GM10266 (cell line): ENCODE results near the gene HSPB9.

Source experiments
- DNase-seq: peaks from one replicate; pipeline ENCODE4 v3.0.0; 2012; ENCODE audit errors: extremely low spot score
- TF ChIP-seq, protein P1 (sequence below): IDR thresholded peaks from 2 replicates; pipeline ENCODE4 v1.5.1; 2012; ENCODE audit warnings: mild to moderate bottlenecking, low read depth; ENCODE audit not compliant: control insufficient read depth, insufficient read depth; ENCODE audit errors: missing control alignments

Gene HSPB9

DNA sequence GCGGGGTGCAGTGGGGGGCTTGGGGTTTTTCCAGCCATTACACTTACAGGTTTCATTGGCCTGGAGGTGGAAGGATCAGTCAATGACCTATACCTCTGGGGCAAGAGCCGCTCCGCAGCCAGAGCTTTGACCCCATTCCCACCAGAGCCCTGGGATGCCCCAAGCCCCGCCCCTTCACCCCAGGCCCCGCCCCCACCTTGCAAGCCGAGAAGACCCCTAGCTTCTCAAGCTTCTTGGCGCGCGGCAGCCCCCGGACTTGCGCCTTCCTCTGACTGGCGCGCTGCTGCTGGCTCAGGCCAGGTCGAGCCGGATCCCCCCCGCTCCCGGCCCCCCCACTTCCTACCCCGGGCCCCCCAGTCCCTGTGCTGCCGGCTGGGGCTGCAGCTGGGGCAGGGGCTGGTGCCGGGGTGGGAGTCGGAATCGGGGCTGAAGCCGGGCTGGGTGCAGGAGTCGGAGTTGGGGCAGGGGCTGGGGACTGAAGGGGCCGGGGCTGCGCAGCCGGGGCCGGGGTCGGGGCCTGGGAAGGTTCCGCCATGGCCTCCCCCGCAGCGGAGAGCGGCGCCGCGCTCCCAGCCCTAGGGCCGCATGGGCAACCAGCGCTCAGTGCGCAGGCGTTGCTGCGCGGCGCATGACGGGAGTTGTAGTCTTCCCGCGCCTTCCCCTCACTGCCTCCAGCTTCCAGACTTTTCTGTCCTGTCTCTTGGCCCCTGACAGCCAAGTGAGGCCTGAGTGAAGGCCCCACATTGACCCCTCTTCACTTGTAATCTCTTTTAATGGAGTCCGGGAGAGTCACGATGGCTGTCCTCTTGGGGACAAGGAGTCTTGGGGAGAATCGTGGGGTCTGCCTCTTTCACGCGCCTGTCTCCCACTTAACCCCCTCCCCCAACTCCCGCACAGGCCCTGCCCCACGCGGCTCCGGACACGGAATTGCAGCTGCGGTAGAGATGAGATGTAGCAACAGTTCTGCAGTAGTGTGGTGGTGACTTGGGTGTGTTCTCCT lies 1.5 kb upstream of the HSPB9 start, which contains the start of gene KAT2A:
TSS of gene KAT2A (minus strand) at position 598 of the 1,000 bp plus-strand sequence. CDS start at position 535, 63 bp downstream.
- TF ChIP-seq, protein P1, sequence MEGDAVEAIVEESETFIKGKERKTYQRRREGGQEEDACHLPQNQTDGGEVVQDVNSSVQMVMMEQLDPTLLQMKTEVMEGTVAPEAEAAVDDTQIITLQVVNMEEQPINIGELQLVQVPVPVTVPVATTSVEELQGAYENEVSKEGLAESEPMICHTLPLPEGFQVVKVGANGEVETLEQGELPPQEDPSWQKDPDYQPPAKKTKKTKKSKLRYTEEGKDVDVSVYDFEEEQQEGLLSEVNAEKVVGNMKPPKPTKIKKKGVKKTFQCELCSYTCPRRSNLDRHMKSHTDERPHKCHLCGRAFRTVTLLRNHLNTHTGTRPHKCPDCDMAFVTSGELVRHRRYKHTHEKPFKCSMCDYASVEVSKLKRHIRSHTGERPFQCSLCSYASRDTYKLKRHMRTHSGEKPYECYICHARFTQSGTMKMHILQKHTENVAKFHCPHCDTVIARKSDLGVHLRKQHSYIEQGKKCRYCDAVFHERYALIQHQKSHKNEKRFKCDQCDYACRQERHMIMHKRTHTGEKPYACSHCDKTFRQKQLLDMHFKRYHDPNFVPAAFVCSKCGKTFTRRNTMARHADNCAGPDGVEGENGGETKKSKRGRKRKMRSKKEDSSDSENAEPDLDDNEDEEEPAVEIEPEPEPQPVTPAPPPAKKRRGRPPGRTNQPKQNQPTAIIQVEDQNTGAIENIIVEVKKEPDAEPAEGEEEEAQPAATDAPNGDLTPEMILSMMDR: no peak
- DNase-seq: peak; percentile 94

- TF ChIP-seq, protein P1: no peak
- no peak for DNase-seq
Observed at GRCh38 chr17:42124256-42124655, 1.7 kb downstream of the HSPB9 start.

DNA sequence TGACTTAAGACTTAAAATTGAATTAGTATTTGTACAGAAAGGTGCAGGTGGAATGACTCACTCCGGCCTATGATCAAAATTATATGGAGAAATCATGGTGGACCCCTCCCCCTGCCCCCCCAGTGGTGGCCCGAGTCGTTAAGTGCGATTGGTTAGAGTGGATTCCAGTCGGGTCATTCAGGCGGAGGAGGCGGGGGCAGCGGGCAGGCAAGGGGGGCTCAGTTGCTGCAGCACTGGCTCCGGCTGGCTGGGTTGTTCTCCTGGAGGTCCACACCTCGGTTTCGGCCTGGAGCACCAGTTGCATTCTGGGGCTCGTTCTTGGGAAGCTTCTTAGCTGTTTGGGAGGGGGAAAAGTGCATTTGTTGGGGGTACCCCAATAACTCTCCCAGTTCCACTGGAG lies 3.0 kb downstream of the HSPB9 start:
- TF ChIP-seq, protein P1: no peak
- DNase-seq: no peak

DNA sequence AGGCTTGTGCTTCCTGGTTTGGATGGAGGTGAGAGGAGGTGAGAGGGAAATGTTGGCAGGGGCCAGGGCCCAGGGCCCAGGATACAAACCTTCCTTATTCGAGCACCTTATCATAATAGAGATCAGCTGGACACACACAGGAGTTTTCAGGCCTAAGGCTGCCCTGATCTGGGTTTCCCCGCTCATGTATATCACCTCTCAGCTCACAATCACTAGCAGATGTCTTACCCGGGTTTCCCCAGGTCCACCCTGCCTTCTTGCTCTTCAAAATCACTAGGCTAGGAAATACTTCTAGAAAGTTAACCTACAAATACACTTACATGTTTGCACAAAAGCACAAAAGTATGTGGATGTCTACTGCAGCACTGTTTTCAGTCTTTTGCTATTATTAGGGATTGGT lies 4.2 kb downstream of the HSPB9 start:
- no peak for DNase-seq
- TF ChIP-seq, protein P1: no peak

DNA sequence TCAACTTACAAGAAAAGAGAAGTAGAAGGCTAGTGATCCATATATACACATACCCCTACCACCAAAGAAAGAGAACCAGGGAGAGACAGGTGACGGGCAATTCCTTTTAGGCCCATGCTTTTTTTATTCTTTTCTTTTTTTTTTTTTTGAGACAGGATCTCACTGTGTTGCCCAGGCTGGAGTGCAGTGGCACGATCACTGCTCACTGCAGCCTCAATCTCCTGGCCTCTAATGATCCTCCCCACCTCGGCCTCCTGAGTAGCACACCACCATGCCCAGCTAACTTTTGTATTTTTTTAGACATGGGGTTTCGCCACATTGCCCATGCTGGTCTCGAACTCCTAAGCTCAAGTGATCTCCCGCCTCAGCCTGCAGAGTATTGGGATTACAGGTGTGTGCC lies 4.8 kb downstream of the HSPB9 start:
- DNase-seq: no peak
- TF ChIP-seq, protein P1: no peak

GRCh38 chr17:42129109-42129837 lies 6.7 kb downstream of the HSPB9 start:
- DNase-seq: no peak
- TF ChIP-seq, protein P1: no peak
